HG02970 (cell line): Measurements from ENCODE around the gene LPIN1.
"Not testable (repeated sequence)": the region's sequence is repeated elsewhere in the genome, so short reads cannot be mapped to it uniquely, and the experiment has no call there.

Source experiments
- ATAC-seq: cut with Tn5 transposase; IDR thresholded peaks from one replicate; pipeline ENCODE4 v1.9.1; 2021; ENCODE audit warnings: mild to moderate bottlenecking, moderate library complexity, moderate number of reproducible peaks; ENCODE audit not compliant: unreplicated experiment, low FRiP score

Gene LPIN1

GRCh38 chr2:11713815-11714214, 32.6 kb upstream of the LPIN1 start:
- ATAC-seq, result no peak

GRCh38 chr2:11715987-11716652, 30.3 kb upstream of the LPIN1 start:
- no peak for ATAC-seq

GRCh38 chr2:11716689-11717321, 29.6 kb upstream of the LPIN1 start:
- no peak for ATAC-seq

- no peak for ATAC-seq
These were observed 28.8 kb upstream of the LPIN1 start for GRCh38 chr2:11717623-11718022.

GRCh38 chr2:11718606-11719005, 27.8 kb upstream of the LPIN1 start:
- ATAC-seq, result no peak

GRCh38 chr2:11719230-11719977, 27.0 kb upstream of the LPIN1 start:
- ATAC-seq, result no peak

- no peak for ATAC-seq
These were observed 25.7 kb upstream of the LPIN1 start for GRCh38 chr2:11720752-11721151.

- no peak for ATAC-seq
These were observed 24.0 kb upstream of the LPIN1 start for GRCh38 chr2:11722292-11723060.

- ATAC-seq, result no peak
These were observed 23.4 kb upstream of the LPIN1 start for GRCh38 chr2:11723061-11723371.

- no peak for ATAC-seq
These were observed 22.3 kb upstream of the LPIN1 start for GRCh38 chr2:11724151-11724550.

- ATAC-seq, result no peak
These were observed 20.0 kb upstream of the LPIN1 start for GRCh38 chr2:11726384-11726783.

GRCh38 chr2:11729362-11730212, 16.8 kb upstream of the LPIN1 start:
- no peak for ATAC-seq

- not testable (repeated sequence) for ATAC-seq
These were observed 15.0 kb upstream of the LPIN1 start for GRCh38 chr2:11731214-11731984.

- no peak for ATAC-seq
These were observed 13.8 kb upstream of the LPIN1 start for GRCh38 chr2:11732587-11732986.

- not testable (repeated sequence) for ATAC-seq
These were observed 8.6 kb upstream of the LPIN1 start for GRCh38 chr2:11737852-11738251.

- ATAC-seq, result no peak
These were observed 7.6 kb upstream of the LPIN1 start for GRCh38 chr2:11738589-11739436.

- no peak for ATAC-seq
These were observed 5.7 kb upstream of the LPIN1 start for GRCh38 chr2:11740723-11741122.

- no peak for ATAC-seq
These were observed 4.1 kb upstream of the LPIN1 start for GRCh38 chr2:11742317-11742701.
